K562 (cell line): ENCODE measurements around the gene ZFR2. TPM values are rescaled to one million over a fixed set of nuclear protein-coding genes. Genes with fewer than 3 reads are reported as not detected.
A peak's percentile ranks its signal among the peaks of the same experiment; 100 is the strongest.

Experiments used
- ATAC-seq: fragments of 200-7000 bp; cut with Tn5 transposase; 3 replicates; pipeline ENCODE4 v1.9.1; 2020; ENCODE audit warnings: moderate library complexity
- BruUV-seq: library from RNA; stranded (reverse); fragments of 400-500 nt; replicated peaks from 2 replicates; lab custom pipeline; 2021; lab: Mats Ljungman, UMichigan
- CTCF ChIA-PET: fragments of 300-600 bp; formaldehyde crosslinking; extraction: SDS; loops from one replicate; lab custom pipeline; 2021; ENCODE audit warnings: low intra/inter-chr PET ratio; lab: Yijun Ruan, JAX
- POLR2A ChIA-PET: fragments of 300-600, 350-650 bp; sonication (Branson Sonifier 250); formaldehyde crosslinking; extraction: SDS; loops from one replicate; lab custom pipeline; 2021; ENCODE audit warnings: antibody characterized with exemption, inconsistent platforms; lab: Yijun Ruan, JAX
- DNase-seq, 4 experiments: peaks; one replicate each; pipeline versions ENCODE4 v3.0.0 to v3.0.0-alpha.2; 2011 to 2018; ENCODE audit warnings: low spot score in 3 of 4, mixed read lengths in 3 of 4; ENCODE audit errors: extremely low read depth in 1 of 4
- FAIRE-seq: peaks from 2 replicates; lab custom pipeline; 2011; peaks lifted over from hg19 to GRCh38; lab: Jason Lieb, UNC
- H2AFZ ChIP-seq: 2 replicates; pipeline ENCODE4 v1.6.0; 2011; ENCODE audit warnings: low read depth, low read length, control low read depth, inconsistent platforms
- H3K27ac ChIP-seq: fragments of 200-600 bp; 3 replicates; pipeline ENCODE4 v1.8.0; 2011; ENCODE audit warnings: low read depth, mild to moderate bottlenecking, control low read depth, inconsistent platforms, low read length, moderate library complexity, mixed read lengths; ENCODE audit errors: extremely low read depth
- H3K27me3 ChIP-seq, 2 experiments: fragments of 300-600 bp in 1 of 2; 2 replicates in 1 of 2; 3 replicates in 1 of 2; pipeline versions ENCODE4 v1.6.0 to v1.8.0; 2011; ENCODE audit warnings: inconsistent platforms in 2 of 2, low read length in 2 of 2, mild to moderate bottlenecking in 1 of 2, mixed read lengths in 1 of 2, moderate library complexity in 1 of 2; ENCODE audit not compliant: control insufficient read depth in 2 of 2, insufficient read depth in 2 of 2
- H3K36me3 ChIP-seq: fragments of 300-600 bp; 3 replicates; pipeline ENCODE4 v1.8.0; 2011; ENCODE audit warnings: mild to moderate bottlenecking, low read length, inconsistent platforms; ENCODE audit not compliant: control insufficient read depth, insufficient read depth
- H3K4me1 ChIP-seq, 2 experiments: fragments of 200-600 bp in 1 of 2; replicated peaks in 1 of 2; 2 replicates in 1 of 2; 3 replicates in 1 of 2; pipeline versions ENCODE4 v1.5.1 to v1.8.0; 2011; ENCODE audit warnings: inconsistent platforms in 2 of 2, low read length in 2 of 2, mild to moderate bottlenecking in 1 of 2, mixed read lengths in 1 of 2, moderate library complexity in 1 of 2; ENCODE audit not compliant: control insufficient read depth in 2 of 2, insufficient read depth in 2 of 2
- H3K4me2 ChIP-seq: 2 replicates; pipeline ENCODE4 v1.6.1; 2011; ENCODE audit warnings: low read length, control low read depth, inconsistent platforms, mixed read lengths; ENCODE audit not compliant: insufficient read depth
- H3K4me3 ChIP-seq: fragments of 200-600 bp; sonication (generic), shearing (Covaris generic); 2 replicates; pipeline ENCODE4 v1.5.1; 2016; ENCODE audit warnings: control low read depth, inconsistent platforms
- H3K79me2 ChIP-seq: fragments of 200-600 bp; 3 replicates; pipeline ENCODE4 v1.8.0; 2011; ENCODE audit warnings: low read length, inconsistent platforms; ENCODE audit not compliant: control insufficient read depth, insufficient read depth
- H3K9ac ChIP-seq, 2 experiments: 2 replicates each; pipeline versions ENCODE4 v1.6.0 to v1.6.1; 2011; ENCODE audit warnings: low read depth in 2 of 2, low read length in 2 of 2, control low read depth in 1 of 2, inconsistent platforms in 1 of 2, mild to moderate bottlenecking in 1 of 2, mixed read lengths in 1 of 2; ENCODE audit not compliant: insufficient read depth in 1 of 2
- H3K9me1 ChIP-seq: one replicate; pipeline ENCODE4 v1.6.0; 2011; ENCODE audit warnings: inconsistent platforms, mild to moderate bottlenecking, low read length, moderate library complexity; ENCODE audit not compliant: control insufficient read depth, insufficient read depth
- H3K9me3 ChIP-seq: replicated peaks from 2 replicates; pipeline ENCODE4 v1.5.1; 2011; ENCODE audit warnings: low read depth, low read length, inconsistent platforms; ENCODE audit not compliant: control insufficient read depth, insufficient read depth
- H4K20me1 ChIP-seq: replicated peaks from 2 replicates; pipeline ENCODE4 v1.6.1; 2011; ENCODE audit warnings: low read length, inconsistent platforms, mixed read lengths; ENCODE audit not compliant: control insufficient read depth, insufficient read depth
- EGR1 ChIP-seq: fragments of 450-650 bp; conservative IDR thresholded peaks from 2 replicates; pipeline ENCODE4 v1.6.1; 2017; ENCODE audit warnings: mild to moderate bottlenecking
- GTF2A2 ChIP-seq: IDR thresholded peaks from 2 replicates; pipeline ENCODE4 v1.6.1; 2016; ENCODE audit warnings: mild to moderate bottlenecking, missing genetic modification characterization, missing compliant biosample characterization
- MEIS2 ChIP-seq: fragments of 450-650 bp; IDR thresholded peaks from 2 replicates; pipeline ENCODE4 v1.6.1; 2014; ENCODE audit warnings: mild to moderate bottlenecking; ENCODE audit not compliant: partially characterized antibody
- PHTF2 ChIP-seq: fragments of 250-450 bp; sonication (Bioruptor Pico); IDR thresholded peaks from 2 replicates; pipeline ENCODE4 v1.5.0; 2021; ENCODE audit warnings: mild to moderate bottlenecking
- PKNOX1 ChIP-seq: fragments of 450-650 bp; IDR thresholded peaks from 2 replicates; pipeline ENCODE4 v1.6.1; 2016
- PRDM10 ChIP-seq: fragments of 450-650 bp; IDR thresholded peaks from 2 replicates; pipeline ENCODE4 v1.6.1; 2018; ENCODE audit not compliant: partially characterized antibody
- RERE ChIP-seq: sonication (generic); formaldehyde crosslinking; IDR thresholded peaks from 2 replicates; pipeline ENCODE4 v1.8.0; 2023; ENCODE audit warnings: missing genetic modification reagents, mild to moderate bottlenecking, borderline replicate concordance
- ZFX ChIP-seq: sonication (generic); formaldehyde crosslinking; IDR thresholded peaks from 2 replicates; pipeline ENCODE4 v1.8.0; 2022; ENCODE audit warnings: mild to moderate bottlenecking, missing genetic modification reagents, moderate library complexity
- ZNF740 ChIP-seq, 3 experiments: fragments of 200-800 bp in 1 of 3; sonication (Bioruptor generic) in 1 of 3; sonication (generic) in 1 of 3; formaldehyde crosslinking in 1 of 3; IDR thresholded peaks; 2 replicates each; pipeline versions ENCODE4 v1.6.1 to v1.8.0; 2016 to 2022; ENCODE audit warnings: mild to moderate bottlenecking in 2 of 3, missing compliant biosample characterization in 2 of 3, missing genetic modification characterization in 2 of 3, missing genetic modification reagents in 1 of 3
- WGBS: fragments of 100-300 bp; shearing (Covaris generic); methylation state at CpG from one replicate; pipeline ENCODE4 v1.1.6; 2016; ENCODE audit warnings: low coverage, mixed read lengths; ENCODE audit not compliant: insufficient coverage; ENCODE audit errors: missing lambda C conversion rate; 5-methylcytosine and 5-hydroxymethylcytosine counted together
- in situ Hi-C: fragments of 300-500 bp; cut with MboI; formaldehyde crosslinking; loops from 4 replicates; pipeline ENCODE4 v1.15.0; 2018; ENCODE audit warnings: inconsistent platforms, mixed read lengths
- intact Hi-C: fragments of 100-400 bp; cut with micrococcal nuclease; formaldehyde crosslinking; loops from 2 replicates; pipeline ENCODE4 v1.14.2; 2022
- polyA plus RNA-seq, 8 experiments: library from polyadenylated mRNA; depleted of rRNA in 4 of 8; stranded (reverse) in 5 of 8; unstranded in 3 of 8; fragments of >200 nt; fragmentation: Nextera tagmentation in 2 of 8; fragmentation: Illumina TruSeq in 1 of 8; extraction: Ambion mirVana in 2 of 8; extraction: Trizol in 1 of 8; gene quantifications; 2 replicates each; pipeline versions ENCODE4 v1.2.1 to v1.2.3, GENCODE V29; 2011 to 2014; ENCODE audit warnings: inconsistent platforms in 1 of 8, missing spikeins in 1 of 8
- total RNA-seq, 7 experiments: library from RNA; depleted of rRNA in 6 of 7; stranded (reverse); fragments of >200 nt in 6 of 7; fragmentation: Illumina TruSeq in 2 of 7; extraction: Trizol in 2 of 7; gene quantifications; 2 replicates each; pipeline versions ENCODE4 v1.2.1 to v1.2.3, GENCODE V29; 2011 to 2021; ENCODE audit warnings: low replicate concordance in 1 of 7

The ZFR2 gene
- total and polyA plus RNA-seq, 9 of the 15 experiments (the other 6 are each of a cell fraction or from before 2014, with no cell fraction given) = 0.03 to 0.59 (median 0.07) TPM; not detected in 6

- Histone ChIP-seq H3K4me2 (no peak within 1 kb of the TSS), H3K79me2 (no peaks in the 10 kb centered on the region), H3K4me3 (no peak within 1 kb of the TSS), H3K27ac (no peak within 1 kb of the TSS), H2AFZ (no peak within 1 kb of the TSS), H3K36me3 (peaks cover 14% of the 10 kb centered on the region; the same call in 1 of the 3 replicates), H3K9me1 (no peaks in the 10 kb centered on the region), H3K4me1 (peaks cover 0 to 58% of the 10 kb centered on the region in 2 experiments; a peak in 3 of 5 replicates), H3K9ac (peak within 1 kb of the TSS in 1 of 2 experiments; percentile 71; a peak in 1 of 4 replicates), H4K20me1 (no peaks in the 10 kb centered on the region), H3K9me3 (no peaks in the 10 kb centered on the region), H3K27me3 (no peaks in the 10 kb centered on the region)
- no TSS peak for BruUV-seq
- 11% methylated on average over 17 of the region's 23 CpGs for WGBS
- in situ Hi-C loops = no loop called here
- ChIA-PET POLR2A (interaction anchor here (0.6 to 5.9 kb wide), 2 partner anchors 9 to 213 kb away, joined by 3 to 48 read pairs; partner anchors contain the start of genes APBA3, EEF2 and MRPL54), CTCF (no interaction called here)
- FAIRE-seq (no peak), DNase-seq (peak; percentile 41 to 71 (median 62)), ATAC-seq (peak; percentile 68)
- intact Hi-C loops = no loop called here
- peak; percentile 36; the same call in 1 of the 2 replicates for TF ChIP-seq PKNOX1
- TF ChIP-seq ZFX (CRISPR knock-in tag) = no peak
- TF ChIP-seq PRDM10 = no peak
- TF ChIP-seq MEIS2 = peak; percentile 75
- no peak for TF ChIP-seq PHTF2 (CRISPR knock-in tag)
- TF ChIP-seq GTF2A2 = no peak
- peak; percentile 36 for TF ChIP-seq EGR1
- no peak for TF ChIP-seq RERE (CRISPR knock-in tag)
- TF ChIP-seq ZNF740 (CRISPR knock-in tag; IDR thresholded peaks at IDR 0.05) = peak; percentile 86
- TF ChIP-seq ZNF740 (tag; IDR thresholded peaks at IDR 0.05) = no peak
Observed at GRCh38 chr19:3771906-3772455, 96.9 kb downstream of the ZFR2 start, which contains the start of gene RAX2. TSS of gene RAX2 (minus strand) at chr19:3772228. CDS start at chr19:3771742, 486 bp downstream.
